Lung (tissue), 12 donors: ENCODE data around the gene ANKRD28. TPM values are rescaled to one million over a fixed set of nuclear protein-coding genes. Genes with fewer than 3 reads are reported as not detected.

Experiments used
- ATAC-seq: fragments of 200-7000 bp; cut with Tn5 transposase; one replicate; pipeline ENCODE4 v1.9.1; 2020; ENCODE audit warnings: moderate number of reproducible peaks; ENCODE audit not compliant: insufficient read depth, low FRiP score
- DNase-seq, 3 donors: peaks; one replicate each; pipeline ENCODE4 v3.0.0-alpha.2; 2013 to 2017
- H3K27ac ChIP-seq, 2 donors: one replicate each; pipeline ENCODE4 v1.5.1; 2013; ENCODE audit warnings: mild to moderate bottlenecking in 2 of 2, moderate library complexity in 2 of 2, control low read depth in 1 of 2, inconsistent platforms in 1 of 2, low read depth in 1 of 2, low read length in 1 of 2
- H3K27me3 ChIP-seq, 3 donors: one replicate each; pipeline ENCODE4 v1.5.1; 2013; ENCODE audit warnings: low read length in 2 of 3; ENCODE audit not compliant: control insufficient read depth in 3 of 3, insufficient read depth in 3 of 3
- H3K36me3 ChIP-seq, 4 donors: one replicate each; pipeline ENCODE4 v1.5.1; 2013; ENCODE audit warnings: low read length in 4 of 4, mild to moderate bottlenecking in 1 of 4, moderate library complexity in 1 of 4; ENCODE audit not compliant: control insufficient read depth in 4 of 4, insufficient read depth in 4 of 4
- H3K4me1 ChIP-seq, 5 donors: one replicate each; pipeline ENCODE4 v1.5.1; 2013; ENCODE audit warnings: low read length in 5 of 5, mild to moderate bottlenecking in 2 of 5, moderate library complexity in 1 of 5; ENCODE audit not compliant: control insufficient read depth in 5 of 5, insufficient read depth in 5 of 5
- H3K4me3 ChIP-seq: one replicate; pipeline ENCODE4 v1.5.1; 2013; ENCODE audit warnings: mild to moderate bottlenecking, control low read depth, moderate library complexity
- H3K9ac ChIP-seq, 2 donors: one replicate each; pipeline ENCODE4 v1.5.1; 2013; ENCODE audit warnings: low read length in 2 of 2, control low read depth in 1 of 2; ENCODE audit not compliant: insufficient read depth in 1 of 2
- H3K9me3 ChIP-seq, 4 donors: one replicate each; pipeline ENCODE4 v1.5.1; 2013; ENCODE audit warnings: low read length in 3 of 4, mild to moderate bottlenecking in 1 of 4, moderate library complexity in 1 of 4; ENCODE audit not compliant: control insufficient read depth in 4 of 4, insufficient read depth in 3 of 4
- WGBS, 2 donors: extraction: QIAGEN DNeasy Blood & Tissue Kit; methylation state at CpG; one replicate each; pipeline ENCODE4 v1.1.7; 2013; 5-methylcytosine and 5-hydroxymethylcytosine counted together
- polyA plus RNA-seq, 2 donors: library from polyadenylated mRNA; stranded (reverse); fragments of 200-250 nt; gene quantifications; one replicate each; pipeline ENCODE4 v1.2.1, GENCODE V29; 2013
- total RNA-seq, 2 donors: library from RNA; depleted of rRNA in 1 of 2; stranded (reverse); fragments of >200 nt in 1 of 2; gene quantifications; one replicate each; pipeline ENCODE4 v1.2.1, GENCODE V29; 2014 to 2021
- TF ChIP-seq, protein P1 (sequence below): IDR thresholded peaks from 2 replicates; pipeline ENCODE4 v1.5.1; 2012; ENCODE audit warnings: mild to moderate bottlenecking; ENCODE audit errors: control extremely low read depth, extremely low read depth
- donor health status: control.
- donor health status: control.
- donor health status: Bipolar disorder and iron deficiency.
- donor health status: healthy.
- donor health status: DM: yes; HTN: yes; CAD: no.

The ANKRD28 gene
- total and polyA plus RNA-seq, 4 donors, result 11.1 to 66.7 (median 39.2) TPM

DNA sequence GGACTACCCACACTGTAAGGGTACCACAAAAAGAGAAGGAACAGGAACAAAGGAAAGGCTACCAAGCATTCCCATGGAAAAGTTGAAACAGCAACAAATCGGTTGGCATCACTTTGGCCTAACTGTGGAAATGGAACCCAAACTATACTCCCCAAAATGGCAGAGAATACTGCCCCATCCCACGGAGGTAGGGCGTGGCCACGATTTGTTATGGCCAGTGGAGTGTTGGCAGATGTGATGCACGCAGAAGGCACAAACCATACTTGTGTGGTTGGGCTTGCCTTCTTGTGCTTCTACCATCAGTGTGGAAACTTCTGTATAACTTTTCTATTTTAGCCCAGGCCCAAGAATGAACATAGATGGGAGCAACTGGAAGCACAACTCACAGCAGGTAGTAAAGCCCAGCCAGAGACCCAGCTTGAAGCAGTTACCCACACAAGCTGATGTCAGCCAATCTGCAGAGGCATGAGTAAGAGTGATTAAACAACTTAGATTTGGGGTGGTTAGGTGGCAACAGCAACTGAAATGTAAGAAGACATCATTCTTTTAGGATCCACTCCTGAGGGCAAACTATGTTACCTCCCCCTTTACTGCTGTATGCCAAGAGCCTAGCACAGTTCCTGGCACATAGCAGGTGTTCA, 132.1 kb downstream of the ANKRD28 start:
- DNase-seq, result no peak
- H3K4me3 ChIP-seq, result no peak overlapping the region
- H3K36me3 ChIP-seq, result peaks cover 0 to 8% (median 4%) of the 10 kb centered on the region in 4 donors
- ATAC-seq, result no peak
- no peak overlapping the region for H3K9ac ChIP-seq
- H3K27me3 ChIP-seq, result no peaks in the 10 kb centered on the region
- no peak overlapping the region for H3K27ac ChIP-seq
- WGBS, 2 donors, result 94 to 95% methylated on average over 5 of the region's 5 CpGs
- no peaks in the 10 kb centered on the region for H3K9me3 ChIP-seq
- TF ChIP-seq, protein P1, sequence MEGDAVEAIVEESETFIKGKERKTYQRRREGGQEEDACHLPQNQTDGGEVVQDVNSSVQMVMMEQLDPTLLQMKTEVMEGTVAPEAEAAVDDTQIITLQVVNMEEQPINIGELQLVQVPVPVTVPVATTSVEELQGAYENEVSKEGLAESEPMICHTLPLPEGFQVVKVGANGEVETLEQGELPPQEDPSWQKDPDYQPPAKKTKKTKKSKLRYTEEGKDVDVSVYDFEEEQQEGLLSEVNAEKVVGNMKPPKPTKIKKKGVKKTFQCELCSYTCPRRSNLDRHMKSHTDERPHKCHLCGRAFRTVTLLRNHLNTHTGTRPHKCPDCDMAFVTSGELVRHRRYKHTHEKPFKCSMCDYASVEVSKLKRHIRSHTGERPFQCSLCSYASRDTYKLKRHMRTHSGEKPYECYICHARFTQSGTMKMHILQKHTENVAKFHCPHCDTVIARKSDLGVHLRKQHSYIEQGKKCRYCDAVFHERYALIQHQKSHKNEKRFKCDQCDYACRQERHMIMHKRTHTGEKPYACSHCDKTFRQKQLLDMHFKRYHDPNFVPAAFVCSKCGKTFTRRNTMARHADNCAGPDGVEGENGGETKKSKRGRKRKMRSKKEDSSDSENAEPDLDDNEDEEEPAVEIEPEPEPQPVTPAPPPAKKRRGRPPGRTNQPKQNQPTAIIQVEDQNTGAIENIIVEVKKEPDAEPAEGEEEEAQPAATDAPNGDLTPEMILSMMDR, result no peak
- H3K4me1 ChIP-seq, result peaks cover 0 to 2% (median 0%) of the 10 kb centered on the region in 5 donors

DNA sequence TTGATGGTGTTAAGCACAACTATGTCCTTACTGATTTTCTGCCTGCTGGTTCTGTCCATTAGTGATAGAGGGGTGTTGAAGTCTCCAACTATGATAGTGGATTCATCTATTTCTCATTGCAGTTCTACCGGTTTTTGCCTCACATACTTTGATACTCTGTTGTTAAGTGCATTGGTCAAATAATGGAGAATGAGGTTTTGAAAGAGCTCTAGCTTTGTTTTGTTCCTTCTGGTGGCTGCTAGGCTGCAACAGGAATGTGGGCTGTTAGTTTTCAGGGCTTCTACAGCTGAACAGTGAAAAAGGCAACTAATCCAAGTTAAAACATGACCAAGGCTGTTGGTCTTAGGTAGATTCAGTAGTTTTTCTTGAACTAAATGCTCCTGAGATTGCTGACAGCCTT, 133.6 kb downstream of the ANKRD28 start:
- peak in 1 of 3 donors; percentile 16 for DNase-seq
- H3K9me3 ChIP-seq, result no peaks in the 10 kb centered on the region
- TF ChIP-seq, protein P1, result no peak
- ATAC-seq, result no peak
- no peak overlapping the region for H3K27ac ChIP-seq
- peaks cover 0 to 4% (median 2%) of the 10 kb centered on the region in 4 donors for H3K36me3 ChIP-seq
- whole genome bisulfite sequencing, 2 donors, result 81 to 100% methylated on average over 1 of the region's 1 CpG
- H3K4me3 ChIP-seq, result no peak overlapping the region
- H3K9ac ChIP-seq, result no peak overlapping the region
- H3K27me3 ChIP-seq, result no peaks in the 10 kb centered on the region
- peaks cover 0 to 2% (median 0%) of the 10 kb centered on the region in 5 donors for H3K4me1 ChIP-seq

DNA sequence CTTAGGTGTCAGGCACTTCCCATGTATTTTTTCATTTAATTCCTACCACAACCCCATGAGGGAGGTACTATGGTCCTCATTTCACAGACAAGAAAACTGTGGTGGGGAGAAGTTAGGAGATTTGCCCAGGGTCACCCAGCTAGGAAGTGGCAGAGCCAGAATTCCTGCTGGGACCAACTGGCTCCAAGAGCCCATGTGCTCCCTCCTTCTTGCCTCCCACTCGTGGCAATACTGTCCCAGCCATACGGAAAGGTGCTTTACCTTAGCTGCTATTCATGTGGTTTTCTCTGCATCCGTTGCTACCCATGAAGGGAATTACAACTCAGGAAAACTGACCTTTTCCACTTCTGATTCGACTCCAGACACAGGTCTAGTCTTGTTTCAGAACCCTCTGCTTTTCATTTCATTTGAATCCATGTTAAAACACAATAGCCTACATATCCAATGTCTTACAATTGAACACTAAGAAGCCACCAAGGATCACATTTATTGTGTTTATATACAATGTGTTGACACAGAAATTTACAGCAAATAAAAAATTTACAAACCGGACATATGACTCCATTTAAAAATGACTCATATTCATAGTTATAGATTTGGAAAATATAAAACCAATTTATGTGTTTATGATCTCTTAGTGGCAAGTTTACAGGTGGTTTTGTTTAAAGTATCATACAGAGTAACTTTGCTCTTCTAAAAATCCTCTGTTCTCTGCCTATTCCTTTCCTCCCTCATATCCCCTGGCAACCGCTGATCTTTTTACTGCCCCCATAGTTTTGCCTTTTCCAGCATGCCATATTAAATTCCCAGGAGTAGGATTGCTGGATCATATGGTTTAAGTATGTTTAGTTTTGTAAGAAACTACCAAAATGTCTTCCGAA, 137.5 kb downstream of the ANKRD28 start:
- no peak for DNase-seq
- Histone ChIP-seq H3K27ac (no peak overlapping the region), H3K9me3 (peaks cover 0 to 14% (median 9%) of the 10 kb centered on the region in 4 donors), H3K9ac (no peak overlapping the region), H3K36me3 (no peaks in the 10 kb centered on the region), H3K27me3 (no peaks in the 10 kb centered on the region), H3K4me1 (no peaks in the 10 kb centered on the region), H3K4me3 (no peak overlapping the region)
- TF ChIP-seq, protein P1, result no peak
- ATAC-seq, result no peak
- 86 to 92% methylated on average over 7 of the region's 7 CpGs for WGBS, 2 donors
